ENCODE data around the gene AFF3.

- TF ChIP-seq ATAD3A (CRISPR knock-in tag; IDR thresholded peaks at IDR 0.05) = no peak
- no peak for TF ChIP-seq CEBPB (IDR thresholded peaks at IDR 0.05; ENCODE audit: borderline replicate concordance, low read depth, low read length)
- TF ChIP-seq, protein P1, sequence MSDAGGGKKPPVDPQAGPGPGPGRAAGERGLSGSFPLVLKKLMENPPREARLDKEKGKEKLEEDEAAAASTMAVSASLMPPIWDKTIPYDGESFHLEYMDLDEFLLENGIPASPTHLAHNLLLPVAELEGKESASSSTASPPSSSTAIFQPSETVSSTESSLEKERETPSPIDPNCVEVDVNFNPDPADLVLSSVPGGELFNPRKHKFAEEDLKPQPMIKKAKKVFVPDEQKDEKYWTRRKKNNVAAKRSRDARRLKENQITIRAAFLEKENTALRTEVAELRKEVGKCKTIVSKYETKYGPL (CRISPR knock-in tag; IDR thresholded peaks at IDR 0.05) = no peak
- no peak for TF ChIP-seq CBFB (CRISPR knock-in tag; IDR thresholded peaks at IDR 0.05)
- no peak for TF ChIP-seq ZNF205 (CRISPR knock-in tag; IDR thresholded peaks at IDR 0.05)
- no peak for TF ChIP-seq ATF2 (CRISPR knock-in tag; IDR thresholded peaks at IDR 0.05)
- TF ChIP-seq NFRKB (IDR thresholded peaks at IDR 0.05) = no peak
- TF ChIP-seq ZNF10 (CRISPR knock-in tag; IDR thresholded peaks at IDR 0.05; ENCODE audit: borderline replicate concordance, low read depth) = no peak
- no peak for TF ChIP-seq USF2 (IDR thresholded peaks at IDR 0.05; ENCODE audit: low read depth, low read length)
- TF ChIP-seq USF2 (CRISPR knock-in tag; IDR thresholded peaks at IDR 0.05; ENCODE audit: borderline replicate concordance) = no peak
- TF ChIP-seq RNF219 (CRISPR knock-in tag; IDR thresholded peaks at IDR 0.05) = no peak
- TF ChIP-seq PHF20 (CRISPR knock-in tag; IDR thresholded peaks at IDR 0.05) = no peak
Measured at GRCh38 chr2:99953750-99954149, 188.6 kb downstream of the AFF3 start.

Measured in HepG2 (cell line).